Right renal pelvis (tissue), 4 donors: ENCODE measurements around the gene DYNLRB1. TPM values are rescaled to one million over a fixed set of nuclear protein-coding genes. Genes with fewer than 3 reads are reported as not detected.
A peak's percentile ranks its signal among the peaks of the same experiment; 100 is the strongest.

ENCODE experiments used
- DNase-seq, 4 donors: peaks; one replicate each; pipeline ENCODE4 v3.0.0-alpha.2; 2013; ENCODE audit warnings: low read depth in 4 of 4, low spot score in 3 of 4, missing footprints in 1 of 4
- polyA plus RNA-seq, 4 donors: library from polyadenylated mRNA; unstranded; fragments of 120-200 nt; gene quantifications; one replicate each; pipeline ENCODE4 v1.2.1, GENCODE V29; 2013; ENCODE audit not compliant: insufficient read length in 4 of 4

The DYNLRB1 gene
- polyA plus RNA-seq, 4 donors = 209 to 237 (median 218) TPM

- DNase-seq = no peak
Measured at GRCh38 chr20:34532320-34532719, 16.1 kb downstream of the DYNLRB1 start.

- no peak for DNase-seq
Measured at GRCh38 chr20:34532756-34533155, 16.5 kb downstream of the DYNLRB1 start.

- DNase-seq = no peak
Measured at GRCh38 chr20:34534391-34535165, 18.4 kb downstream of the DYNLRB1 start.

- no peak for DNase-seq
Measured at GRCh38 chr20:34535301-34535840, 19.1 kb downstream of the DYNLRB1 start.

GRCh38 chr20:34535857-34536256, 19.6 kb downstream of the DYNLRB1 start:
- no peak for DNase-seq

- no peak for DNase-seq
Measured at GRCh38 chr20:34536798-34537394, 20.7 kb downstream of the DYNLRB1 start.

- DNase-seq = no peak
Measured at GRCh38 chr20:34537651-34538050, 21.4 kb downstream of the DYNLRB1 start.

- DNase-seq = no peak
Measured at GRCh38 chr20:34538671-34539123, 22.5 kb downstream of the DYNLRB1 start.

GRCh38 chr20:34539756-34540155, 23.5 kb downstream of the DYNLRB1 start:
- DNase-seq = no peak

- DNase-seq = no peak
Measured at GRCh38 chr20:34540596-34541263, 24.5 kb downstream of the DYNLRB1 start.

- no peak for DNase-seq
Measured at GRCh38 chr20:34541264-34541901, 25.2 kb downstream of the DYNLRB1 start.

GRCh38 chr20:34541917-34542316, 25.7 kb downstream of the DYNLRB1 start:
- DNase-seq = no peak

GRCh38 chr20:34542439-34542838, 26.2 kb downstream of the DYNLRB1 start:
- DNase-seq = no peak

- DNase-seq = no peak
Measured at GRCh38 chr20:34543463-34544056, 27.3 kb downstream of the DYNLRB1 start.

- DNase-seq = no peak
Measured at GRCh38 chr20:34544109-34544796, 28.0 kb downstream of the DYNLRB1 start.

GRCh38 chr20:34546751-34547181, 30.5 kb downstream of the DYNLRB1 start:
- no peak for DNase-seq

GRCh38 chr20:34547844-34548613, 31.8 kb downstream of the DYNLRB1 start:
- DNase-seq = no peak

GRCh38 chr20:34549291-34549928, 33.2 kb downstream of the DYNLRB1 start:
- DNase-seq = peak in 1 of 4 donors; percentile 52

GRCh38 chr20:34549929-34550305, 33.7 kb downstream of the DYNLRB1 start:
- DNase-seq = no peak
